SK-N-SH treated with all-trans-retinoic acid at 6 μM for 48 hours (cell line): ENCODE results near the gene JPT1.
"Not testable (repeated sequence)": the region's sequence is repeated elsewhere in the genome, so short reads cannot be mapped to it uniquely, and the experiment has no call there.

Source experiments
- OSR1 ChIP-seq: fragments of 250-450 bp; sonication (Bioruptor Pico); IDR thresholded peaks from 2 replicates; pipeline ENCODE4 v1.8.0; 2022; ENCODE audit warnings: moderate library complexity, mild to moderate bottlenecking, inconsistent platforms
- PPARA ChIP-seq: fragments of 250-450 bp; sonication (Bioruptor Pico); IDR thresholded peaks from 2 replicates; pipeline ENCODE4 v1.5.0; 2020; ENCODE audit warnings: mild to moderate bottlenecking, borderline replicate concordance
- ZC3H10 ChIP-seq: fragments of 250-450 bp; sonication (Bioruptor Pico); IDR thresholded peaks from 2 replicates; pipeline ENCODE4 v1.5.1; 2021; ENCODE audit warnings: mild to moderate bottlenecking, moderate library complexity
- ZNF8 ChIP-seq: fragments of 450-650 bp; formaldehyde crosslinking; IDR thresholded peaks from 2 replicates; pipeline ENCODE4 v1.5.0; 2020; ENCODE audit warnings: mild to moderate bottlenecking, moderate library complexity
- TF ChIP-seq, protein P1 (sequence below): fragments of 250-450 bp; sonication (Bioruptor Pico); IDR thresholded peaks from 2 replicates; pipeline ENCODE4 v1.5.1; 2020; ENCODE audit warnings: low read depth, mild to moderate bottlenecking, moderate library complexity
- TF ChIP-seq, protein P2 (sequence below): fragments of 250-450 bp; sonication (Bioruptor Pico); IDR thresholded peaks from 2 replicates; pipeline ENCODE4 v1.8.0; 2020; ENCODE audit warnings: mild to moderate bottlenecking, moderate library complexity, borderline replicate concordance
- TF ChIP-seq, protein P3 (sequence below): fragments of 250-450 bp; sonication (Bioruptor Pico); IDR thresholded peaks from 2 replicates; pipeline ENCODE4 v1.8.0; 2021; ENCODE audit warnings: low read depth, mild to moderate bottlenecking, moderate library complexity, borderline replicate concordance

DNA sequence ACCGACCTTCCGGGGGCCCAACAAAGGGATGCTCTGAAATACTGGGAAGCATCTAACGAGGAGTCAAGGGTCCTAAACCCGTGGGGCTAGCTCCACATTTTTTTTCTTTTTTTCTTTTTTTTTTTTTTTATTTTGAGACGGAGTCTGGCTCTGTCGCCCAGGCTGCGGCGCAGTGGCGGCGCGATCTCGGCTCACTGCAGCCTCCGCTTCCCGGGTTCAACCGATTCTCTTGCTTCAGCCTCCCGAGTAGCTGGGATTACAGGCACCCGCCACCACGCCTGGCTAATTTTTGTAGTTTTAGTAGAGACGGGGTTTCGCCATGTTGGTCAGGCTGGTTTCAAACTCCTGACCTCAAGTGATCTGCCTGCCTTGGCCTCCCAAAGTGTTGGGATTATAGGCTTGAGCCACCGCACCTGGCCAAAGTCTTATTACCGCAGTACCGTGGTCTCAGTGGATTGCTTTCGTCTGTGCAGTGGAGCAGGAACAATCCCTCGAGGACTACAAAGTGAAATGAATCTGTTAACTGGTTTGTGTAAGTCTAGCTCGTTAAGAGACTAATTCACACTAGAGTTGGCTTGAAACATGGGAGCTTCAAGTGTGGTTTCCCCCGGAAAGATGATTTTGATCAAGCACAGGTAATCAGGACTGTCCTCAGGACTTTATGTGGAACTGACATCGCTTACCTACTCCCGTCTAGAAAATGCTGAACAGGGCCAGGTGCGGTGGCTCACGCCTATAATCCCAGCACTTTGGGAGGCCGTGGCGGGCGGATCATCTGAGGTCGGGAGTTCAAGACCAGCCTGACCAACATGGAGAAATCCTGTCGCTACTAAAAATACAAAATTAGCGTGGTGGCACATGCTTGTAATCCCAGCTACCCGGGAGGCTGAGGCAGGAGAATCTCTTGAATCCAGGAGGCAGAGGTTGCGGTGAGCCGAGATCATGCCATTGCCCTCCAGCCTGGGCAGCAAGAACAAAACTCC, 22.0 kb downstream of the JPT1 start:
- TF ChIP-seq, protein P1, sequence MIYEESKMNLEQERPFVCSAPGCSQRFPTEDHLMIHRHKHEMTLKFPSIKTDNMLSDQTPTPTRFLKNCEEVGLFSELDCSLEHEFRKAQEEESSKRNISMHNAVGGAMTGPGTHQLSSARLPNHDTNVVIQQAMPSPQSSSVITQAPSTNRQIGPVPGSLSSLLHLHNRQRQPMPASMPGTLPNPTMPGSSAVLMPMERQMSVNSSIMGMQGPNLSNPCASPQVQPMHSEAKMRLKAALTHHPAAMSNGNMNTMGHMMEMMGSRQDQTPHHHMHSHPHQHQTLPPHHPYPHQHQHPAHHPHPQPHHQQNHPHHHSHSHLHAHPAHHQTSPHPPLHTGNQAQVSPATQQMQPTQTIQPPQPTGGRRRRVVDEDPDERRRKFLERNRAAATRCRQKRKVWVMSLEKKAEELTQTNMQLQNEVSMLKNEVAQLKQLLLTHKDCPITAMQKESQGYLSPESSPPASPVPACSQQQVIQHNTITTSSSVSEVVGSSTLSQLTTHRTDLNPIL (CRISPR knock-in tag) = not testable (repeated sequence)
- not testable (repeated sequence) for TF ChIP-seq ZC3H10 (CRISPR knock-in tag); ZNF8 (CRISPR knock-in tag); OSR1 (CRISPR knock-in tag); PPARA
- TF ChIP-seq, protein P2, sequence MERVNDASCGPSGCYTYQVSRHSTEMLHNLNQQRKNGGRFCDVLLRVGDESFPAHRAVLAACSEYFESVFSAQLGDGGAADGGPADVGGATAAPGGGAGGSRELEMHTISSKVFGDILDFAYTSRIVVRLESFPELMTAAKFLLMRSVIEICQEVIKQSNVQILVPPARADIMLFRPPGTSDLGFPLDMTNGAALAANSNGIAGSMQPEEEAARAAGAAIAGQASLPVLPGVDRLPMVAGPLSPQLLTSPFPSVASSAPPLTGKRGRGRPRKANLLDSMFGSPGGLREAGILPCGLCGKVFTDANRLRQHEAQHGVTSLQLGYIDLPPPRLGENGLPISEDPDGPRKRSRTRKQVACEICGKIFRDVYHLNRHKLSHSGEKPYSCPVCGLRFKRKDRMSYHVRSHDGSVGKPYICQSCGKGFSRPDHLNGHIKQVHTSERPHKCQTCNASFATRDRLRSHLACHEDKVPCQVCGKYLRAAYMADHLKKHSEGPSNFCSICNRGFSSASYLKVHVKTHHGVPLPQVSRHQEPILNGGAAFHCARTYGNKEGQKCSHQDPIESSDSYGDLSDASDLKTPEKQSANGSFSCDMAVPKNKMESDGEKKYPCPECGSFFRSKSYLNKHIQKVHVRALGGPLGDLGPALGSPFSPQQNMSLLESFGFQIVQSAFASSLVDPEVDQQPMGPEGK (CRISPR knock-in tag) = not testable (repeated sequence)
- TF ChIP-seq, protein P3, sequence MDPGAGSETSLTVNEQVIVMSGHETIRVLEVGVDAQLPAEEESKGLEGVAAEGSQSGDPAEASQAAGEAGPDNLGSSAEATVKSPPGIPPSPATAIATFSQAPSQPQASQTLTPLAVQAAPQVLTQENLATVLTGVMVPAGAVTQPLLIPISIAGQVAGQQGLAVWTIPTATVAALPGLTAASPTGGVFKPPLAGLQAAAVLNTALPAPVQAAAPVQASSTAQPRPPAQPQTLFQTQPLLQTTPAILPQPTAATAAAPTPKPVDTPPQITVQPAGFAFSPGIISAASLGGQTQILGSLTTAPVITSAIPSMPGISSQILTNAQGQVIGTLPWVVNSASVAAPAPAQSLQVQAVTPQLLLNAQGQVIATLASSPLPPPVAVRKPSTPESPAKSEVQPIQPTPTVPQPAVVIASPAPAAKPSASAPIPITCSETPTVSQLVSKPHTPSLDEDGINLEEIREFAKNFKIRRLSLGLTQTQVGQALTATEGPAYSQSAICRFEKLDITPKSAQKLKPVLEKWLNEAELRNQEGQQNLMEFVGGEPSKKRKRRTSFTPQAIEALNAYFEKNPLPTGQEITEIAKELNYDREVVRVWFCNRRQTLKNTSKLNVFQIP = not testable (repeated sequence)
